Measurements from ENCODE around the gene CFAP90. TPM values are rescaled to one million over a fixed set of nuclear protein-coding genes. Genes with fewer than 3 reads are reported as not detected.

Gene CFAP90
- total and polyA plus RNA-seq, 2 of the 8 experiments (the other 6 are each of a cell fraction or from before 2014, with no cell fraction given), result 0.39 to 0.92 TPM

- no peak for TF ChIP-seq GTF2F1 (IDR thresholded peaks at IDR 0.05; ENCODE audit: borderline replicate concordance, low read depth, low read length)
- TF ChIP-seq CHD1 (IDR thresholded peaks at IDR 0.05; ENCODE audit: low read depth, low read length), result no peak
- 0 out of 2 replicates have a peak, but pooled peaks have one; percentile 1 for TF ChIP-seq CREB1 (IDR thresholded peaks at IDR 0.05)
- TF ChIP-seq TCF12 (IDR thresholded peaks at IDR 0.05; ENCODE audit: low read depth, low read length), result no peak
- peak; percentile 61; the same call in 1 of the 2 replicates for TF ChIP-seq SUZ12 (IDR thresholded peaks at IDR 0.05; ENCODE audit: low read length)
- peak; percentile 96 for TF ChIP-seq ASH2L (IDR thresholded peaks at IDR 0.05; ENCODE audit: low read length)
- TF ChIP-seq CBX5 (IDR thresholded peaks at IDR 0.05; ENCODE audit: low read depth, low read length), result no peak
- 0 out of 2 replicates have a peak, but pooled peaks have one; percentile 7 for TF ChIP-seq EGR1 (IDR thresholded peaks at IDR 0.05; ENCODE audit: borderline replicate concordance, low read depth, low read length)
- TF ChIP-seq TEAD4 (IDR thresholded peaks at IDR 0.05; ENCODE audit: low read depth, low read length), result no peak
- peak; percentile 20; the same call in 1 of the 2 replicates for TF ChIP-seq CHD2 (IDR thresholded peaks at IDR 0.05; ENCODE audit: low read length)
- no peak for TF ChIP-seq SIX5 (IDR thresholded peaks at IDR 0.05; ENCODE audit: low read depth, low read length)
- no peak for TF ChIP-seq CBX8 (IDR thresholded peaks at IDR 0.05; ENCODE audit: borderline replicate concordance, low read depth, low read length)
- TF ChIP-seq KDM1A (IDR thresholded peaks at IDR 0.05; ENCODE audit: borderline replicate concordance, low read length), result no peak
- peak; percentile 30; the same call in 1 of the 2 replicates for TF ChIP-seq YY1 (IDR thresholded peaks at IDR 0.05; ENCODE audit: low read depth, low read length)
- TF ChIP-seq CEBPB (IDR thresholded peaks at IDR 0.05; ENCODE audit: low read depth, low read length), result no peak
- peak; percentile 84 to 89 for TF ChIP-seq RAD21 (IDR thresholded peaks at IDR 0.05 in 1 of 2, conservative IDR thresholded peaks at IDR 0.05 in 1 of 2; ENCODE audit: low read depth in 2 of 2, low read length in 2 of 2)
- peak; percentile 57; the same call in 1 of the 2 replicates for TF ChIP-seq JUND (IDR thresholded peaks at IDR 0.05; ENCODE audit: low read length)
- no peak for TF ChIP-seq ATF3 (IDR thresholded peaks at IDR 0.05; ENCODE audit: insufficient read depth, low read depth, low read length)
- no peak for TF ChIP-seq RXRA (IDR thresholded peaks at IDR 0.05; ENCODE audit: insufficient read depth, low read depth, low read length)
- no peak for TF ChIP-seq BCL11A (IDR thresholded peaks at IDR 0.05; ENCODE audit: low read depth in 2 of 2, low read length in 2 of 2)
- no peak; the same call in 1 of the 2 replicates for TF ChIP-seq SP4 (IDR thresholded peaks at IDR 0.05; ENCODE audit: low read length)
- TF ChIP-seq EP300 (IDR thresholded peaks at IDR 0.05; ENCODE audit: borderline replicate concordance in 1 of 2, low read depth in 2 of 2, low read length in 2 of 2), result peak in 1 of 2 experiments; percentile 52; a peak in 1 of 3 replicates
- TF ChIP-seq SP2 (IDR thresholded peaks at IDR 0.05; ENCODE audit: low read length), result no peak
- TF ChIP-seq POLR2A (IDR thresholded peaks at IDR 0.05; ENCODE audit: control extremely low read depth in 1 of 2, low read depth in 2 of 2, low read length in 2 of 2), result no peak
- no peak for TF ChIP-seq POU5F1 (IDR thresholded peaks at IDR 0.05; ENCODE audit: low read depth, low read length)
Observed at GRCh38 chr5:7815892-7816534, 34.9 kb downstream of the CFAP90 start (continued).
